HG03565 (cell line): Measurements from ENCODE around the gene RCAN2.
"Not testable (repeated sequence)": the region's sequence is repeated elsewhere in the genome, so short reads cannot be mapped to it uniquely, and the experiment has no call there.

Experiments
- ATAC-seq: cut with Tn5 transposase; IDR thresholded peaks from one replicate; pipeline ENCODE4 v1.9.1; 2021; ENCODE audit warnings: mild to moderate bottlenecking, moderate library complexity; ENCODE audit not compliant: unreplicated experiment

The RCAN2 gene

GRCh38 chr6:46440641-46441040 is 50.6 kb downstream of the RCAN2 start:
- no peak for ATAC-seq

DNA sequence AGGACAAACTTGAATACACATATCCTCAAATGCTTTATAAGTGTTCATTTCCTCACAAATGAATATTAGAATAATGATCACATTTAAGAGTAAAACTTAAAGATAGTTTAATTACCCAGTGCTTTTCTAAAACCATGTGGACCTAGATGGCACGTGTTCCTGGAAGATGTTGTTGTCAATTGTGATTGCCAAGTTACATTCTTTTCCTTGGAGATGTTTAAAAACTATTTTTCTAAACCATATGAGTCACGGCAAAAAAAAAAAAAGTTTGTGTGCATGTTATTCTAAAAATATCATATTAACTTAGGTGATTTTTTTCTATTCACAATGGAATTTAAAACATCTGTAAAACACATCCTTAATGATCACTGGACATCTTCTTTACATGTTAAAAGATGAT is 51.1 kb downstream of the RCAN2 start:
- ATAC-seq, result no peak

- no peak for ATAC-seq
Observed at GRCh38 chr6:46438245-46438644, 53.0 kb downstream of the RCAN2 start.

DNA sequence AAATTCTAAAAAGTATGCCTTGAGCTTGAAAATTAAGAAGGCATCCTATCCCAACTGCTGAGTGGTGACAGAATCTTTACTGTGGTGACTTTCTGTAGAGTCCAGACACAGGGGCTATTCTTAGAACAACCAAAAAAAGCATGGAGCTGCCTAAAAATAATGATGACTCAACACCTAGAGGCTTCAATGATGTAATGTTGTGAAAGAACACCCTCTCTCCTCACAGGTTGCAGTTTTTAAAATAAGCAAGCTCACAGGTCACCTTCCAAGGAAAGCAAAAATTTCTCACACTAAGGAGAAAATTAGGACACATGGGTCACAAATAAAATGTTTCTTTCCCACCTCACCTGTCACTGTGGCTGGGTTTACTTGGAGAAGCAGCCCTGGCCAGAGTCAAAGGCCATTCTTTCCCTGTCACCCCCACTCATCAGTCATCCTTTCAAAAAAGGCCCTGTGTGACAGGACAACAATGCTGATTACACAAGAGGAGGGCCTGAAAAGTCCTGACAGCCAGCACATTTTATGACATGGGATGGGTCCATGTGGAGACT is 53.5 kb downstream of the RCAN2 start:
- ATAC-seq, result no peak

- ATAC-seq, result no peak
Observed at GRCh38 chr6:46422619-46423018, 68.6 kb downstream of the RCAN2 start.

- no peak for ATAC-seq
Observed at GRCh38 chr6:46421939-46422338, 69.3 kb downstream of the RCAN2 start.

GRCh38 chr6:46420921-46421638 is 70.2 kb downstream of the RCAN2 start:
- ATAC-seq, result no peak

- ATAC-seq, result no peak
Observed at GRCh38 chr6:46419576-46420002, 71.7 kb downstream of the RCAN2 start.

GRCh38 chr6:46414398-46414797 is 76.9 kb downstream of the RCAN2 start:
- ATAC-seq, result no peak

DNA sequence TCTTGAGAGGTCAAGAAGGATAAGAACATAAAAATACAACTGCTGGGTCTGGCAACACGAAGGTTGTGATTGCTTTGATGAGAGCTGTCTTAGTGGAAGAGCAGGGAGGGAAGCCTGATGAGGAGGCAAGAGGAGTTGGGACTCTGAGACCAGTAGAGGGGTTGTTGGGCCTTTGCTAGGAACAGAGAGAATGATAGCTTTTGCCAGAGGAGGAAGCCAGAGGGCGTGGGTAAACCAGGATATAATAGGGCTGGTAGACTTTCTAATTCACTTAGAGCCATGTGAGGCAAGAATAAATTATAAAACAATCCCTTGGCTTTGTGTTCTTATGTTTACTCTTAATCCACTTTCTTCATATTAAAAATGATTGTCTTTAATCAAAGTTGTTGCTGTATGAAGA is 78.6 kb downstream of the RCAN2 start:
- no peak for ATAC-seq

- no peak for ATAC-seq
Observed at GRCh38 chr6:46411456-46412197, 79.6 kb downstream of the RCAN2 start.

DNA sequence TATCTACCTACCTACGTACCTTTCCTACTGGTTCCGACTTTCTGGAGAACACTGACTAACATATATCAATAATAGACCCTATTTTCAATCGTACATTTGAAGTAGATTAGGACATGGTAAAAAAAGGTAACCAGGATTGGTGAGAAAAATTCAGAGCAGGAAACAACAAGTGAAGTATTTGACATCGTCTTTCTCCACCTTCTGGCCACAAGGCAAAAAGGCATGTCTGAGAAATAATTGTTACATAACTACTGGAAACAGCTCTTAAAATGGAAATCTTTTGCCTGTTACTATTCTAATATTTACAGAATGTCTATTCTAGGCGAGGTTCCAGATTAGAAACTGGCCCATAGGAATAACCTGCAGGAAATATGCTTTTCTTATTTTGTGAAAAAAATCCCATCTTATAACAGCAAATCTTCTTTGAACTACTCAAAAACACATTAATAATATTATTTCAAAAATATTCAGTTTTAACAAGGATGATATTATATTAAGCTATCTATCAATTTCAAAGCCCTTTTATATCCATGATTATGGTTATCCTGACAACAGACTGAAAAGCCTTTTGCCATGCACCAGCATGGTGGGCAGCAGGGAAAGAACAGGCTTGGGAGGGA is 80.8 kb downstream of the RCAN2 start:
- no peak for ATAC-seq

DNA sequence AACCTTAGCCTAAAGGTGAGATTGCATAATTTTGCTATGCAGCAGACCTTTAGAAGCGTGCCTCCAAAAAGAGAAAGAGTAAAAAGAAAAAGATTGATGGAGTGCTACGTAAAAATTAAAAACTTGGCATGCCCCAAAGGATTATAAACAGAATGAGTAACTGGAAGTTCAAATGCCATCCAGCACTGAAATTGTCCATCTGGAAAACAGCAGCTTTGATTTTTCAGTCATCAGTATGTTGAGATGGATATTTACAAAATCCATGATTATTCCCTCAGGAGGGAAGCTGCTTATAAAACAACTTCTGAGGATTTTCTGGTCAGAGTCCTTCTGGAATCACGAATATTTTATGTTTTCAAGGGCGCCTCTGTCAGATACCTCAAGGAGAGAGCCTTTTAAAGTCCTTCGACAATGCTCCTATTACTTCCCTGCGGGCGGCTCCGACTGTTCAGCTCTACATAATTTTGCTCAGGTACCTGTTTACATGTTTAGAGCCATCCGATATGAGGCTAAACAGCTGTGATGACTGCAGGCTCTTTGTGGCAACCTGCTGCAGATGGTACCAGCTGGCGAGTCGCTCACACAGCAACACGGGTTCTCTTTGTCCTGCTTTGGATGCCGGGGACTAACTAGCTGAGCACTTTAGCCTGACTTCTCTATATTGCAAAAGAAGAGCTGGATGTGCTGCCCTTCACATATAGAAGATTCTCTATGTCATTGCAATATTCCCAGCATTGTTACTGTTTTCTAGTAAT is 83.3 kb downstream of the RCAN2 start:
- no peak for ATAC-seq

DNA sequence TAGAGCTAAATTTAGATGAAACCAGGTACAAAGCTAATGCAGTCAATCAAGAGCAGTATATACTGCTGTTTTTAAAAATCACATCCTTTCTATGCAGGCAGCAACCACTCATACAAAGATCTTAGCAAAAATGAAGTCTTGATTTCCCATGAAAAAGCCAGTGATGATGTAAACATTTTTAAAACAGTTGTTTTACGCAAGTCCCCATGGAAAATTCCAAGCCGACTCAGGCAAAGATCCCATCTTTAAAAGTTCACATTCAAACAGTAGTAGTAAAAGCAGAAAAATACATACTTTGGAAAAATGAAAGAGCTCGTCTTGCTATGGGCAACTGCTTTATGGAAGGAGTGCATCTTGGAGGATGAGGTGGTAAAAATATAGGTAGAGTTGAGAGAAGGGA is 84.0 kb downstream of the RCAN2 start:
- ATAC-seq, result no peak

DNA sequence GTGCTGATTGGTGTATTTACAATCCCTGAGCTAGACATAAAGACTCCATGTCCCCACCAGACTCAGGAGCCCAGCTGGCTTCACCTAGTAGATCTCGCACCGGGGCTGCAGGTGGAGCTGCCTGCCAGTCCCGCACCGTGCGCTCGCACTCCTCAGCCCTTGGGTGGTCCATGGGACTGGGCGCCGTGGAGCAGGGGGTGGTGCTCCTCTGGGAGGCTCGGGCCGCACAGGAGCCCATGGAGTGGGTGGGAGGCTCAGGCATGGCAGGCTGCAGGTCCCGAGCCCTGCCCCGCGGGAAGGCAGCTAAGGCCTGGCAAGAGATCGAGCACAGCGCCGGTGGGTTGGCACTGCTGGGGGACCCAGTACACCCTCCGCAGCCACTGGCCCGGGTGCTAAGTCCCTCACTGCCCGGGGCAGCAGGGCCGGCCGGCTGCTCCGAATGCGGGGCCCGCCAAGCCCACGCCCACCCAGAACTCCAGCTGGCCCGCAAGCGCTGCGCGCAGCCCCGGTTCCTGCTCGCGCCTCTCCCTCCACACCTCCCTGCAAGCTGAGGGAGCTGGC is 85.5 kb downstream of the RCAN2 start:
- ATAC-seq, result not testable (repeated sequence)

DNA sequence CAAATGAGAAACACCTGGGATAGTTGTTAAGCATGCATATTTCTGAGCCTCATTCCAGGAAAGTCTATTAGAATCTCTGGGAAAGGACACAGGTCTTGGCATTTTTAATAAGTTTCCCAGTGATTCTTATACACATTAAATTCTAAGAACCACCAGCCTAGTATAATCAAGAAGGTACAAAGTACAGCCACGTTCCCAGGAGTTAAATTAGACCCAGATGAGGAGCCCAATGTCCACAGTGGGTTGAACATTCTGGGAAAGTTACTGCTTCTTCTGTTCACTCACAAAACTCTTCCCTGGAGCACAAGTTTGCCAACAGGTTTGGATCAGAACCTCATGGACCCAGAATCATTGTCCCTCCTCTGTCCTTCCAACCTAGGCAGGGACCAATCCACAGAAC is 90.4 kb downstream of the RCAN2 start:
- no peak for ATAC-seq

GRCh38 chr6:46395530-46395929 is 95.7 kb downstream of the RCAN2 start:
- ATAC-seq, result no peak

GRCh38 chr6:46393940-46394337 is 97.3 kb downstream of the RCAN2 start:
- no peak for ATAC-seq

DNA sequence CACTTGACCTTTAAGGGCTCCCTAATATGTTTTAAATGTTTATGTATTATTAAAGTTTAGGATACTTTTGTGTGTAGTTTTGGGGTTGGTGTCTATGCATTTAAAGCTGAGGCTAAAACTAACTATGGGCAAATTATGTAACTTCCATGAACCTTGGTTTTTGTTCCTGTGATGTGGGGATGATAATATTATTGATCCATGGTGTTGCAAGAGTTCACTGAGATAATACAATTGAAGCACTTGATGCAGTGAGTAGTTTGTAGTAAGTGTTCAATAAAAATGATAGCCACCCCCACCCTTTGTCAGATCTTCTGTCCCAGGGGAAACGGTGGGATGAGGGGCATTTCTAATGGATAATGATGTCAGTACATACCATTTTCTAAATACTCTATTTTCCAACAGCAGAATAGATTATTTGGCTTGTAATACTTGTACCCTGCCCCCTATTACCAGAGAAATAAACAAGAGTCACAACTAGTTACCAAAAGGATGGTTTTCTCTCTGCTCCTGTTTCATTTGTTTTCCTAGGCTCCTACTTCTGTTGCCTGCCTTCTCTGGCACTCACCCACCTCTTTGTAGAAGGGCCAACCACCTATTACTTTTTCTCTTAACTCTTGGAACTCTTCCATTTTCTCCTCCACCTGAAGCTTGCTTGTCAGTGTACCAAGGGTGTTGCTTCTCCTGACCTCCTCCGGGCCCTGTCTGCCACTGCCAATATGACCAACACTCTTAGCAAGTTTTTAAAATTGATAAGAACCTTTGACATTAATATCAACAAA is 97.9 kb downstream of the RCAN2 start:
- ATAC-seq, result no peak

GRCh38 chr6:46392294-46392693 is 99.0 kb downstream of the RCAN2 start:
- no peak for ATAC-seq
